GM19025 (cell line): ENCODE data around the gene NRARP.

Source experiments
- ATAC-seq: cut with Tn5 transposase; IDR thresholded peaks from one replicate; pipeline ENCODE4 v1.9.1; 2021; ENCODE audit warnings: mild to moderate bottlenecking, low read depth, moderate library complexity; ENCODE audit not compliant: unreplicated experiment

The NRARP gene

GRCh38 chr9:137323531-137324331 lies 21.7 kb upstream of the NRARP start:
- ATAC-seq = no peak

- no peak for ATAC-seq
These were observed 19.8 kb upstream of the NRARP start for GRCh38 chr9:137321726-137322361.

GRCh38 chr9:137320555-137321384 lies 18.7 kb upstream of the NRARP start:
- no peak for ATAC-seq

GRCh38 chr9:137319739-137320551 lies 17.9 kb upstream of the NRARP start:
- ATAC-seq = no peak

GRCh38 chr9:137319011-137319738 lies 17.1 kb upstream of the NRARP start:
- no peak for ATAC-seq

GRCh38 chr9:137318602-137319001 lies 16.5 kb upstream of the NRARP start:
- no peak for ATAC-seq

GRCh38 chr9:137317718-137318511 lies 15.8 kb upstream of the NRARP start:
- ATAC-seq = no peak

- ATAC-seq = no peak
These were observed 15.1 kb upstream of the NRARP start for GRCh38 chr9:137317021-137317717.

- ATAC-seq = no peak
These were observed 14.2 kb upstream of the NRARP start for GRCh38 chr9:137316012-137316981.

- ATAC-seq = no peak
These were observed 13.5 kb upstream of the NRARP start for GRCh38 chr9:137315581-137316011.

- no peak for ATAC-seq
These were observed 12.8 kb upstream of the NRARP start for GRCh38 chr9:137314561-137315560.

- ATAC-seq = no peak
These were observed 12.0 kb upstream of the NRARP start for GRCh38 chr9:137313956-137314560.

- no peak for ATAC-seq
These were observed 11.4 kb upstream of the NRARP start for GRCh38 chr9:137313326-137313936.

GRCh38 chr9:137312852-137313325 lies 10.8 kb upstream of the NRARP start:
- ATAC-seq = no peak
